ENCODE data around the gene MIPEP.

Gene MIPEP

GRCh38 chr13:23793711-23794110, 95.5 kb downstream of the MIPEP start:
- Histone ChIP-seq H3K27me3 (ENCODE audit: insufficient read depth, poor library complexity, severe bottlenecking) (no peaks in the 10 kb centered on the region), H3K4me3 (replicated peaks; ENCODE audit: insufficient read depth, low read length) (no peak overlapping the region), H3K27ac (replicated peaks) (no peak overlapping the region)
- TF ChIP-seq, protein P1, sequence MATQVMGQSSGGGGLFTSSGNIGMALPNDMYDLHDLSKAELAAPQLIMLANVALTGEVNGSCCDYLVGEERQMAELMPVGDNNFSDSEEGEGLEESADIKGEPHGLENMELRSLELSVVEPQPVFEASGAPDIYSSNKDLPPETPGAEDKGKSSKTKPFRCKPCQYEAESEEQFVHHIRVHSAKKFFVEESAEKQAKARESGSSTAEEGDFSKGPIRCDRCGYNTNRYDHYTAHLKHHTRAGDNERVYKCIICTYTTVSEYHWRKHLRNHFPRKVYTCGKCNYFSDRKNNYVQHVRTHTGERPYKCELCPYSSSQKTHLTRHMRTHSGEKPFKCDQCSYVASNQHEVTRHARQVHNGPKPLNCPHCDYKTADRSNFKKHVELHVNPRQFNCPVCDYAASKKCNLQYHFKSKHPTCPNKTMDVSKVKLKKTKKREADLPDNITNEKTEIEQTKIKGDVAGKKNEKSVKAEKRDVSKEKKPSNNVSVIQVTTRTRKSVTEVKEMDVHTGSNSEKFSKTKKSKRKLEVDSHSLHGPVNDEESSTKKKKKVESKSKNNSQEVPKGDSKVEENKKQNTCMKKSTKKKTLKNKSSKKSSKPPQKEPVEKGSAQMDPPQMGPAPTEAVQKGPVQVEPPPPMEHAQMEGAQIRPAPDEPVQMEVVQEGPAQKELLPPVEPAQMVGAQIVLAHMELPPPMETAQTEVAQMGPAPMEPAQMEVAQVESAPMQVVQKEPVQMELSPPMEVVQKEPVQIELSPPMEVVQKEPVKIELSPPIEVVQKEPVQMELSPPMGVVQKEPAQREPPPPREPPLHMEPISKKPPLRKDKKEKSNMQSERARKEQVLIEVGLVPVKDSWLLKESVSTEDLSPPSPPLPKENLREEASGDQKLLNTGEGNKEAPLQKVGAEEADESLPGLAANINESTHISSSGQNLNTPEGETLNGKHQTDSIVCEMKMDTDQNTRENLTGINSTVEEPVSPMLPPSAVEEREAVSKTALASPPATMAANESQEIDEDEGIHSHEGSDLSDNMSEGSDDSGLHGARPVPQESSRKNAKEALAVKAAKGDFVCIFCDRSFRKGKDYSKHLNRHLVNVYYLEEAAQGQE (IDR thresholded peaks at IDR 0.05; ENCODE audit: insufficient replicate concordance, low read depth), result no peak
- TF ChIP-seq GABPA (IDR thresholded peaks at IDR 0.05; ENCODE audit: low read depth) (no peak), SPI1 (IDR thresholded peaks at IDR 0.05; ENCODE audit: borderline replicate concordance, low read depth) (no peak), POLR2AphosphoS5 (IDR thresholded peaks at IDR 0.05; ENCODE audit: low read depth) (no peak), CTCF (IDR thresholded peaks at IDR 0.05; ENCODE audit: insufficient read depth, low read length) (no peak)
- DNase-seq (ENCODE audit: low read depth in 1 of 2, low spot score in 1 of 2), result no peak

DNA sequence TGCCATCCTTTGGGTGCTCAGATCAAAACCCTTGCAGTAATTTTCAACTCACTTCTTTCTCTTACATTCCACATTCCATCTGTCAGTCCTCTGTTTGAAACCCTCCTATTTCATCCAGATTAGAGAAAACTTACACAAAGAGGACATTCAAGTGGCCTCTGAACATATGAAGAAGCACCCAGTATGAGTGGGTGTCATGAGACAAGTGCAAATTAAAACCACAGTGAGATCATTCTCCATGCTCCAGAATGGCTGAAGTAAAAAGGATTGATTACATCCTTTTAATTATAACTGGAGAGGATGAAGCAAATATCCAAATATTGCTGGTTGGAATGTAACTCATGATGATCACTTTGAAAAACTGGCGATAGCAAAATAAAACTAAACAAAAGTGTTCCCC, 96.5 kb downstream of the MIPEP start:
- H3K27ac ChIP-seq (replicated peaks), result no peak overlapping the region

GRCh38 chr13:23790577-23791170, 98.5 kb downstream of the MIPEP start:
- no peak overlapping the region for H3K27ac ChIP-seq (replicated peaks)
- TF ChIP-seq GABPA (IDR thresholded peaks at IDR 0.05; ENCODE audit: low read depth) (no peak), POLR2AphosphoS5 (IDR thresholded peaks at IDR 0.05; ENCODE audit: low read depth) (no peak), CTCF (IDR thresholded peaks at IDR 0.05; ENCODE audit: insufficient read depth, low read length) (no peak), SPI1 (IDR thresholded peaks at IDR 0.05; ENCODE audit: borderline replicate concordance, low read depth) (no peak)
- TF ChIP-seq, protein P1 (IDR thresholded peaks at IDR 0.05; ENCODE audit: insufficient replicate concordance, low read depth), result no peak
- H3K27me3 ChIP-seq (ENCODE audit: insufficient read depth, poor library complexity, severe bottlenecking), result no peaks in the 10 kb centered on the region
- H3K4me3 ChIP-seq (replicated peaks; ENCODE audit: insufficient read depth, low read length), result no peak overlapping the region
- DNase-seq (ENCODE audit: low read depth in 1 of 2, low spot score in 1 of 2), result no peak

More for the DNA sequence above, 96.5 kb downstream of the MIPEP start:
- DNase-seq (ENCODE audit: low read depth in 1 of 2, low spot score in 1 of 2), result no peak
- Histone ChIP-seq H3K4me3 (replicated peaks; ENCODE audit: insufficient read depth, low read length) (no peak overlapping the region), H3K27me3 (ENCODE audit: insufficient read depth, poor library complexity, severe bottlenecking) (no peaks in the 10 kb centered on the region)
- no peak for TF ChIP-seq SPI1 (IDR thresholded peaks at IDR 0.05; ENCODE audit: borderline replicate concordance, low read depth)
- TF ChIP-seq, protein P1 (IDR thresholded peaks at IDR 0.05; ENCODE audit: insufficient replicate concordance, low read depth), result no peak
- TF ChIP-seq CTCF (IDR thresholded peaks at IDR 0.05; ENCODE audit: insufficient read depth, low read length), result no peak
- no peak for TF ChIP-seq GABPA (IDR thresholded peaks at IDR 0.05; ENCODE audit: low read depth)
- no peak for TF ChIP-seq POLR2AphosphoS5 (IDR thresholded peaks at IDR 0.05; ENCODE audit: low read depth)

Data from HL-60 (cell line).